HCT116 (cell line): ENCODE measurements around the gene POLR3C. TPM values are rescaled to one million over a fixed set of nuclear protein-coding genes. Genes with fewer than 3 reads are reported as not detected.

Source experiments
- ATAC-seq: fragments of 200-7000 bp; cut with Tn5 transposase; 2 replicates; pipeline ENCODE4 v1.9.1; 2020; ENCODE audit warnings: mild to moderate bottlenecking, moderate library complexity
- BruUV-seq: library from RNA; stranded (reverse); fragments of 400-500 nt; replicated peaks from 2 replicates; lab custom pipeline; 2021; lab: Mats Ljungman, UMichigan
- CTCF ChIA-PET: fragments of 300-600 bp; sonication (Branson Sonifier 250); formaldehyde crosslinking; loops from one replicate; lab custom pipeline; 2021; ENCODE audit warnings: antibody characterized with exemption; lab: Charles Lee
- POLR2A ChIA-PET: fragments of 300-600, 350-600 bp; sonication (Branson Sonifier 250); formaldehyde crosslinking; loops from one replicate; lab custom pipeline; 2021; ENCODE audit warnings: antibody characterized with exemption; lab: Charles Lee
- RAD21 ChIA-PET, 2 experiments: fragments of 300-600 bp; sonication (Branson Sonifier 250); formaldehyde crosslinking; loops; one replicate each; lab custom pipeline; 2023; ENCODE audit warnings: low total read pairs in 2 of 2; ENCODE audit not compliant: uncharacterized antibody in 2 of 2, unreplicated experiment in 2 of 2, low non-redundant PET in 1 of 2; lab: Charles Lee
- DNase-seq: peaks from one replicate; pipeline ENCODE4 v3.0.0-alpha.2; 2010; ENCODE audit warnings: low read depth, low spot score
- H2AFZ ChIP-seq: fragments of 200-600 bp; shearing (Covaris generic), sonication (generic); 2 replicates; pipeline ENCODE4 v1.6.1; 2017; ENCODE audit warnings: low read depth, mixed run types, mixed read lengths, antibody characterized with exemption, low read length; ENCODE audit not compliant: poor library complexity, severe bottlenecking
- H3K27ac ChIP-seq: 2 replicates; pipeline ENCODE4 v1.5.1; 2012; ENCODE audit warnings: low read depth, low read length
- H3K27me3 ChIP-seq: fragments of 200-600 bp; sonication (generic); 2 replicates; pipeline ENCODE4 v1.6.1; 2016; ENCODE audit warnings: mixed run types, low read length, mixed read lengths; ENCODE audit not compliant: insufficient read depth
- H3K36me3 ChIP-seq, 2 experiments: fragments of 200-500 bp in 1 of 2; fragments of 200-600 bp in 1 of 2; sonication (Bioruptor generic) in 1 of 2; sonication (generic) in 1 of 2; 2 replicates each; pipeline versions ENCODE4 v1.5.1 to v1.6.1; 2014 to 2016; ENCODE audit warnings: low read length in 2 of 2, inconsistent platforms in 1 of 2, mixed read lengths in 1 of 2, mixed run types in 1 of 2; ENCODE audit not compliant: insufficient read depth in 2 of 2, control insufficient read depth in 1 of 2
- H3K4me1 ChIP-seq, 2 experiments: fragments of 200-600 bp in 1 of 2; sonication (generic) in 1 of 2; 2 replicates each; pipeline versions ENCODE4 v1.5.1 to v1.6.1; 2012 to 2017; ENCODE audit warnings: low read length in 2 of 2, inconsistent platforms in 1 of 2, mild to moderate bottlenecking in 1 of 2, mixed read lengths in 1 of 2, mixed run types in 1 of 2, moderate library complexity in 1 of 2; ENCODE audit not compliant: insufficient read depth in 2 of 2, control insufficient read depth in 1 of 2
- H3K4me2 ChIP-seq: fragments of 200-600 bp; sonication (generic); 2 replicates; pipeline ENCODE4 v1.6.1; 2017; ENCODE audit warnings: mixed run types, low read length, mixed read lengths
- H3K4me3 ChIP-seq, 2 experiments: fragments of 200-600 bp in 1 of 2; sonication (generic) in 1 of 2; replicated peaks in 1 of 2; 2 replicates each; pipeline ENCODE4 v1.5.1; 2011 to 2016; ENCODE audit warnings: low read length in 2 of 2, control low read depth in 1 of 2, low read depth in 1 of 2, mild to moderate bottlenecking in 1 of 2, mixed read lengths in 1 of 2, mixed run types in 1 of 2
- H3K79me2 ChIP-seq: fragments of 200-600 bp; sonication (generic); 2 replicates; pipeline ENCODE4 v1.6.1; 2017; ENCODE audit warnings: mild to moderate bottlenecking, mixed run types, low read length, moderate library complexity, mixed read lengths; ENCODE audit not compliant: insufficient read depth
- H3K9ac ChIP-seq: fragments of 200-600 bp; sonication (generic); 2 replicates; pipeline ENCODE4 v1.6.1; 2016; ENCODE audit warnings: low read length, mixed read lengths
- H3K9me2 ChIP-seq: fragments of 200-600 bp; sonication (generic), shearing (Covaris generic); 2 replicates; pipeline ENCODE4 v1.6.1; 2017; ENCODE audit warnings: mixed run types, mild to moderate bottlenecking, moderate library complexity; ENCODE audit not compliant: insufficient read depth
- H3K9me3 ChIP-seq, 2 experiments: fragments of 200-500 bp in 1 of 2; fragments of 200-600 bp in 1 of 2; sonication (Bioruptor generic) in 1 of 2; sonication (generic) in 1 of 2; 2 replicates each; pipeline ENCODE4 v1.6.1; 2014 to 2017; ENCODE audit warnings: low read length in 2 of 2, mixed read lengths in 2 of 2, inconsistent platforms in 1 of 2, low read depth in 1 of 2, mild to moderate bottlenecking in 1 of 2, mixed run types in 1 of 2, moderate library complexity in 1 of 2; ENCODE audit not compliant: control insufficient read depth in 1 of 2, insufficient read depth in 1 of 2
- H4K20me1 ChIP-seq: fragments of 200-600 bp; sonication (generic), shearing (Covaris generic); 2 replicates; pipeline ENCODE4 v1.6.1; 2017; ENCODE audit warnings: mixed run types, mild to moderate bottlenecking, moderate library complexity; ENCODE audit not compliant: insufficient read depth
- CEBPB ChIP-seq: IDR thresholded peaks from 2 replicates; pipeline ENCODE4 v1.6.1; 2012; ENCODE audit warnings: low read depth
- CTCF ChIP-seq, 3 experiments: fragments of 200-600 bp in 1 of 3; sonication (generic) in 1 of 3; IDR thresholded peaks in 2 of 3; conservative IDR thresholded peaks in 1 of 3; 2 replicates each; pipeline ENCODE4 v1.5.1; 2012 to 2017; ENCODE audit warnings: low read depth in 2 of 3, low read length in 2 of 3, antibody characterized with exemption in 1 of 3, borderline replicate concordance in 1 of 3, control low read depth in 1 of 3, mild to moderate bottlenecking in 1 of 3, mixed read lengths in 1 of 3, mixed run types in 1 of 3, moderate library complexity in 1 of 3; ENCODE audit not compliant: insufficient read depth in 1 of 3
- EZH2 ChIP-seq: fragments of 200-600 bp; sonication (generic); IDR thresholded peaks from 2 replicates; pipeline ENCODE4 v1.6.1; 2017; ENCODE audit warnings: antibody characterized with exemption, mixed run types
- JUND ChIP-seq: IDR thresholded peaks from 2 replicates; pipeline ENCODE4 v1.6.1; 2012
- POLR2A ChIP-seq: IDR thresholded peaks from 2 replicates; pipeline ENCODE4 v1.7.0; 2011; ENCODE audit warnings: borderline replicate concordance; ENCODE audit not compliant: insufficient read depth, insufficient read length; ENCODE audit errors: extremely low read depth
- REST ChIP-seq: IDR thresholded peaks from 2 replicates; pipeline ENCODE4 v1.6.1; 2012; ENCODE audit warnings: low read depth
- SIN3A ChIP-seq: IDR thresholded peaks from 2 replicates; pipeline ENCODE4 v1.6.1; 2012; ENCODE audit warnings: low read depth
- TCF7L2 ChIP-seq: IDR thresholded peaks from 2 replicates; pipeline ENCODE4 v1.7.0; 2011; ENCODE audit warnings: borderline replicate concordance, inconsistent platforms; ENCODE audit not compliant: insufficient read depth, insufficient read length; ENCODE audit errors: extremely low read depth
- intact Hi-C: fragments of 100-400 bp; cut with micrococcal nuclease; formaldehyde crosslinking; loops from 2 replicates; pipeline ENCODE4 v1.10.0; 2022
- total RNA-seq: library from RNA; stranded (reverse); gene quantifications from one replicate; pipeline ENCODE4 v1.2.1, GENCODE V29; 2021; ENCODE audit not compliant: unreplicated experiment

POLR3C gene
- total RNA-seq, 1 experiment from 2014 or later: 25.4 TPM

GRCh38 chr1:145855426-145855948, 31.5 kb downstream of the POLR3C start:
- ChIA-PET RAD21 (no interaction called here), POLR2A (interaction anchor here (1.2 kb wide), 1 partner anchor 10 kb away, joined by 5 read pairs; the partner anchor contains the start of gene NUDT17), CTCF (interaction anchor here (0.9 to 6.6 kb wide), 2 partner anchors 9 kb away, joined by 4 to 87 read pairs; partner anchors contain the start of gene NUDT17)
- H3K79me2 ChIP-seq: peaks cover 5% of the 10 kb centered on the region; the same call in 1 of the 2 replicates
- no peaks in the 10 kb centered on the region for H3K27me3 ChIP-seq
- no TSS peak for BruUV-seq
- H2AFZ ChIP-seq: no peak overlapping the region
- H3K4me3 ChIP-seq: no peak overlapping the region
- H3K9me3 ChIP-seq: no peaks in the 10 kb centered on the region
- H3K9me2 ChIP-seq: no peaks in the 10 kb centered on the region
- H3K4me1 ChIP-seq: peaks cover 11 to 15% of the 10 kb centered on the region in 2 experiments; a peak in 3 of 4 replicates
- intact Hi-C loops: no loop called here
- H3K4me2 ChIP-seq: no peak overlapping the region
- H3K27ac ChIP-seq: no peak overlapping the region
- H4K20me1 ChIP-seq: no peaks in the 10 kb centered on the region
- no peak for ATAC-seq
- no peak overlapping the region for H3K9ac ChIP-seq
- H3K36me3 ChIP-seq: peaks cover 1 to 30% of the 10 kb centered on the region in 2 experiments
- DNase-seq: no peak
- no peak for TF ChIP-seq EZH2
- TF ChIP-seq CTCF (IDR thresholded peaks at IDR 0.05 in 2 of 3, conservative IDR thresholded peaks at IDR 0.05 in 1 of 3; ENCODE audit: borderline replicate concordance in 1 of 3, insufficient read depth in 1 of 3, low read depth in 2 of 3, low read length in 2 of 3): peak in 2 of 3 experiments; percentile 28 to 38; a peak in 3 of 6 replicates

- Histone ChIP-seq H3K27ac (no peak overlapping the region), H3K9me3 (no peaks in the 10 kb centered on the region), H3K4me3 (no peak overlapping the region), H3K27me3 (no peaks in the 10 kb centered on the region), H3K4me1 (peaks cover 11 to 15% of the 10 kb centered on the region in 2 experiments; a peak in 3 of 4 replicates), H3K36me3 (peaks cover 0 to 29% of the 10 kb centered on the region in 2 experiments), H3K4me2 (peak overlapping the region; percentile 97; the same call in 1 of the 2 replicates), H2AFZ (no peak overlapping the region), H4K20me1 (no peaks in the 10 kb centered on the region), H3K79me2 (peaks cover 5% of the 10 kb centered on the region; the same call in 1 of the 2 replicates), H3K9me2 (no peaks in the 10 kb centered on the region), H3K9ac (no peak overlapping the region)
- RAD21 ChIA-PET: no interaction called here
- no TSS peak for BruUV-seq
- intact Hi-C loops: no loop called here
- TF ChIP-seq TCF7L2 (no peak), CEBPB (no peak), REST (no peak), POLR2A (no peak), JUND (no peak), SIN3A (no peak)
- POLR2A ChIA-PET: interaction anchor here (1.6 kb wide), 1 partner anchor 31 kb away, joined by 4 read pairs; no protein-coding TSS in a partner anchor
- CTCF ChIA-PET: interaction anchor here (4.2 to 6.6 kb wide), 2 partner anchors 11 to 34 kb away, joined by 36 to 87 read pairs; partner anchors contain the start of gene NUDT17
- DNase-seq (no peak), ATAC-seq (no peak)
Measured at GRCh38 chr1:145857170-145857569, 33.2 kb downstream of the POLR3C start.
